ENCODE data around the gene BANF1.

- TF ChIP-seq, protein P1, sequence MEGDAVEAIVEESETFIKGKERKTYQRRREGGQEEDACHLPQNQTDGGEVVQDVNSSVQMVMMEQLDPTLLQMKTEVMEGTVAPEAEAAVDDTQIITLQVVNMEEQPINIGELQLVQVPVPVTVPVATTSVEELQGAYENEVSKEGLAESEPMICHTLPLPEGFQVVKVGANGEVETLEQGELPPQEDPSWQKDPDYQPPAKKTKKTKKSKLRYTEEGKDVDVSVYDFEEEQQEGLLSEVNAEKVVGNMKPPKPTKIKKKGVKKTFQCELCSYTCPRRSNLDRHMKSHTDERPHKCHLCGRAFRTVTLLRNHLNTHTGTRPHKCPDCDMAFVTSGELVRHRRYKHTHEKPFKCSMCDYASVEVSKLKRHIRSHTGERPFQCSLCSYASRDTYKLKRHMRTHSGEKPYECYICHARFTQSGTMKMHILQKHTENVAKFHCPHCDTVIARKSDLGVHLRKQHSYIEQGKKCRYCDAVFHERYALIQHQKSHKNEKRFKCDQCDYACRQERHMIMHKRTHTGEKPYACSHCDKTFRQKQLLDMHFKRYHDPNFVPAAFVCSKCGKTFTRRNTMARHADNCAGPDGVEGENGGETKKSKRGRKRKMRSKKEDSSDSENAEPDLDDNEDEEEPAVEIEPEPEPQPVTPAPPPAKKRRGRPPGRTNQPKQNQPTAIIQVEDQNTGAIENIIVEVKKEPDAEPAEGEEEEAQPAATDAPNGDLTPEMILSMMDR (optimal IDR thresholded peaks at IDR 0.05 in 1 of 3, IDR thresholded peaks at IDR 0.05 in 1 of 3, conservative IDR thresholded peaks at IDR 0.05 in 1 of 3; ENCODE audit: extremely low read depth in 1 of 3, insufficient read depth in 2 of 3, low read length in 3 of 3) = no peak
- no peak for TF ChIP-seq EZH2 (IDR thresholded peaks at IDR 0.05; ENCODE audit: low read length)
Measured at GRCh38 chr11:66044757-66045156, 42.5 kb downstream of the BANF1 start.

Measured in keratinocyte (primary cell).